Heart left ventricle (tissue), 13 donors: ENCODE data around the gene TSPAN13.

ENCODE experiments used
- CTCF ChIP-seq, 12 donors: fragments of 200-600 bp; sonication (generic) in 4 of 12; IDR thresholded peaks; one replicate each; pipeline versions ENCODE4 v1.5.0 to v1.8.0; 2018 to 2022; ENCODE audit warnings: antibody characterized with exemption in 12 of 12, mild to moderate bottlenecking in 5 of 12
- POLR2A ChIP-seq, 2 donors: fragments of 450-650 bp; IDR thresholded peaks; one replicate each; pipeline ENCODE4 v1.6.1; 2017; ENCODE audit warnings: antibody characterized with exemption in 2 of 2, mild to moderate bottlenecking in 2 of 2, moderate library complexity in 2 of 2
- donor health status: ischemic (EF 13 %, LVEDD 7.1; RV severe dilation, severe dysfunction).
- donor health status: DM: no; HTN: yes; CAD: no.
- donor health status: DM: no; HTN: no; CAD: no.
- donor health status: ischemic (EF 25% LVEDD 6.9; RV normal size, moderate dysfunction).
- donor health status: ischemic (EF 25% LVEDD 5.7; RV mildly dilated, moderate dysfunction).
- donor health status: ischemic (EF 35%, LVEDD 5.7; RV mildly dilated, moderate dysfunction).
- donor health status: nonischemic (EF 11% LVEDD 7.7; RV severe dilation, severe dysfunction).
- donor health status: DM: yes; HTN: yes; CAD: no.
- donor health status: PGD.
- donor health status: ischemic (EF 29% LVEDD 5.4; RV normal size, mild dysfunction).
- donor health status: nonischemic (EF 23%, LVEDD 6.1; RV moderate dilation, normal function).

- no peak for TF ChIP-seq CTCF (IDR thresholded peaks at IDR 0.05)
- TF ChIP-seq POLR2A (IDR thresholded peaks at IDR 0.05): no peak
Measured at GRCh38 chr7:16803881-16804673, 50.5 kb downstream of the TSPAN13 start.
